Activated CD8-positive, alpha-beta memory T cell treated with anti-CD3 and anti-CD28 coated beads for 36 hours (primary cell): ENCODE measurements around the gene ARMH3. TPM values are rescaled to one million over a fixed set of nuclear protein-coding genes. Genes with fewer than 3 reads are reported as not detected.

Experiments used
- CTCF ChIA-PET: fragments of 350-600 bp; sonication (Branson Sonifier 250); formaldehyde crosslinking; loops from one replicate; lab custom pipeline; 2021; ENCODE audit warnings: antibody characterized with exemption; lab: Charles Lee
- POLR2A ChIA-PET: fragments of 350-600 bp; sonication (Branson Sonifier 250); formaldehyde crosslinking; loops from one replicate; lab custom pipeline; 2021; ENCODE audit warnings: antibody characterized with exemption; lab: Charles Lee
- total RNA-seq, 2 experiments: library from RNA; stranded (reverse); gene quantifications; one replicate each; pipeline ENCODE4 v1.2.3, GENCODE V29; 2021

ARMH3 gene
- total RNA-seq, 2 experiments from 2014 or later, result 19.3 to 23.5 TPM

DNA sequence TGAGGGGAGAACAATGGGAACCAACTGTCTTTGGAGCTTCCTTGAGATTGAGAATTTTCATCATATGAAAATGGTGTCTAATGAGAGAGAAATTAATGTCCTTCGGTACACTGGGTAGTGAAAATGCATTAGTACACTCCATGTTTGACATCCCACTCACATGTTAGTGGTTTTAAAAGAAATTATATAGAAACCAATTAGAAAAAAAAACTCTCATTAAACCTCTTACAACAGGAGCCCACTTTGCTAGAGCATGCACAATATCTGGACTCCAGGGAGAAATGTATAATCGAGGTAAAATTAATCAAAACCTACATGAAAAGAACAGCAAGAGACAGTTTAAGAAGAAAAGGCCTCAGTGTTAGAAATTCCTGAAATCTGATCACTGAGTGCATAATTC is 133.1 kb downstream of the ARMH3 start:
- POLR2A ChIA-PET, result no interaction called here

DNA sequence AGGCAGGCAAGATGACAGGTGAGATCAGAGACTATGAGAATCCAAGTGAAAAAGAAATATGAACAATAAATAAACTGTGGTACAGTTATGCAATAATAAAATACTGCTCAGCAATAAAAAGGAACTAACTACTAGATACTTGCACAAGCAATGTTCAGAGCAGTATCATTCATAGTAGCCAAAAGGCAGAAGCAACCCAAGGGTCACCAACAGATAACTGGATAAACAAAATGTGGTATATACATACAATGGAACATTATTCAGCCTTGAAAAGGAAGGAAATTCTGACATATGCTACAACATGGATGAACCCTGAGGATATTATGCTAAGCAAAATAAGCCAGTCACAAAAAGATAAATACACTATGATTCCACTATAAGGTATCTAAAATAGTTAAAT is 135.4 kb downstream of the ARMH3 start:
- CTCF ChIA-PET, result no interaction called here
- POLR2A ChIA-PET, result no interaction called here

More for the DNA sequence above, 133.1 kb downstream of the ARMH3 start:
- CTCF ChIA-PET, result no interaction called here

DNA sequence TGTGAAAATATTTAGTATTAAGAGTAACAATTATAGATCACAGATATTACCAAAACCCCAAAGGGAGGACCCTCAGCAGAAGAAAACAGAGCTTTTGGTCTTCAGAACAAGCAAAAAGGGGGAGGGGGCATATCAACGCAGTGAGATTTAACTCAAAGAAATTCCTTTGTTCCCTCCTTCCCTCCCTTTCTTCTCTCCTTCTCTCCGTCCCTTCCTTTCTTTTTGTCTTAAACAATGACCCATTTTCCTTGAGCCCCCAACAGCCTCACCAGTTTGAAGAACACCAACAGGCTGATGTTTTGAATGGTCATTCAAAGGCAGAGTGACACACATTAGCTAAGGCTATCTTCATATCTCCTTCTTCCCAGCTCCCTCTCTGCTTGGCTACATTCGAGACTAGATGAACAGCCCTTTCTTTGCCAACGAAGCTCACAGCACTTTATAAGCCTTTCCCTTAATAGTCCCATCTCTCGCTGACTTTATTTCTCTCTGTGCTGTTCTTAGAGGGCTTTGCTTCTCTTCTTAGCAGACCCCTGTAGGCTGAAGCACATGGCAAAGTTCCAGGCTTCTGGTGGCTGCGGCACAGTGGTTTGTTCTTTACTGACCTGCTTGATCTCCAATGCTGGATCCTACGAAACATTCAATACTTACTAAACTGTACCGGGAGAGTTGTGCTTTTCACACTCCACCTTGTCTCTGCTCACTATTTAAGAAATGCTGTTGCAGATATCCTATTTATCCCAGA is 136.8 kb downstream of the ARMH3 start:
- ChIA-PET POLR2A (no interaction called here), CTCF (interaction anchor here (0.6 kb wide), 1 partner anchor 165 kb away, joined by 4 read pairs; no protein-coding TSS in a partner anchor)

DNA sequence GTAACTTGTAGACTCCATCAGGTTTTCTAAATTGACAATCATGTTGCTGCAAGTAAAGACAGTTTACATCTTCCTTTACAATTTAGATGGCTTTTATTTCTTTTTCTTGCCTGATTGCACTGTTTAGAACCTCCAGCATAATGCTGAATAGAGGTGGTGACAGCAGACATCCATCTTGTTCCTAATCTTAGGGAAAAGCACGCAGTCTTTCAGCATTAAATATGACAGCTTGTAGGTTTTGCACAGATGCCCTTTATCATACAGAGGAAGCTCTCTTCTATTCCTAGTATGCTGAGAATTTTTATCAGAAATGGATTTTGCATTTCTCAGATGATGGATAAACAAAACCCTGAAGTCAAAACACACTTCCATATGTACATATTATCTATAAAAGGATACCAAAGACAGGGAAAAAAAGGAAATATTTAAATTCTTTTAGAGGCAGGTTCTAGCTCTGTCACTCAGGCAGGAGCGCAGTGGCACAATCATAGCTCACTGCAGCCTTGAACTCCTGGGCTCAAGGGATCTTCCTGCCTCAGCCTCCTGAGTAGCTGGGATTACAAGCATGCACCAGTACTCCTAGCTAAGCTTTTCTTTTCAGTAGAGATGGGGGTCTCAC is 143.3 kb downstream of the ARMH3 start:
- CTCF ChIA-PET, result interaction anchor here (1.0 to 2.1 kb wide), 3 partner anchors 21 to 97 kb away, joined by 4 to 5 read pairs (median 4); no protein-coding TSS in a partner anchor
- POLR2A ChIA-PET, result no interaction called here

DNA sequence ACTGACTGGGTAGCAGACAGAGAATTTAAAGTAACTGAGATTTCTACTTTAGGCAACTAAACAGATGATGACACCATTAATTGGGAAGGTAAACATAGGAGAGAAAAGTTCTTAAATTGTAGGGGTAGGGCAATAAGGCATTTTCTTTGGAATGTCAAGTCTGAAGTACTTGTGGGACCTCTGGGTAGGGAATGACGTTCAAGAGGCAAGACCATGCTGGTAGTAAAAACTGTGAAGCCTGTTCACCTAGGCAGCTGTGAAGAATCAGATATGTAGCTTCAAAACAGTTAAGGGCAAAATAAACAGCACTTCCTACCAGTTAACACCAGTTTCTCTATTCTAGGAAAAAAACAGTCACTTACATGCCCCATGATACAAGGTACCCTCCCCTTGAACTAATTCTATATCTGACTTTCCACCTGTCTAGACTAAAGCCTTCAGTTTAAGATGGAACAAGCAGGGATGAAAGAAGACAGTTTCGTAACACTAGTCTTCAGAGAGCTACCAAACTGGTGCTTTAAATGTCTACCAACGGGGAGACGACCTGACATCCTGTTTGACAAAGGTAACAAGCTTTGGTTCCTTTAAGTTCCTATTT is 149.3 kb downstream of the ARMH3 start:
- CTCF ChIA-PET, result no interaction called here
- POLR2A ChIA-PET, result no interaction called here

DNA sequence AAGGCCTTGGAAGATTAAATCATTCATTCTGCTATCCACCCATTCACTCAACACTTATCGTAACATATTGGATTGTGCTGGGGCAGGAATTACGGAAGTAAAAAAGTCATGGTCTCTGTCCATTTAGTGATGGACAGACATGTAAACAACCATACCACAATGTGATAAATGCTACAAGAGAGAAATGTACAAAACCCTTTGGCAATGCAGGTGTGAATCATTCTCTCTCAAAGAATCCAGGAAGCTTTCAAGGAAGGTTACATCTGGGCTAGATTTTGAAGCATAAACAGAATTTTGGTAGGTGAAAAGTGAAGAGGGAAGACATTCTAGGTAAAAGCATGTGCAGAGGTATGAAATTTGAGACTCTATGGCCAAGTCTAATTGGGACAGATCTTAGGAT is 150.7 kb downstream of the ARMH3 start:
- ChIA-PET POLR2A (no interaction called here), CTCF (no interaction called here)

DNA sequence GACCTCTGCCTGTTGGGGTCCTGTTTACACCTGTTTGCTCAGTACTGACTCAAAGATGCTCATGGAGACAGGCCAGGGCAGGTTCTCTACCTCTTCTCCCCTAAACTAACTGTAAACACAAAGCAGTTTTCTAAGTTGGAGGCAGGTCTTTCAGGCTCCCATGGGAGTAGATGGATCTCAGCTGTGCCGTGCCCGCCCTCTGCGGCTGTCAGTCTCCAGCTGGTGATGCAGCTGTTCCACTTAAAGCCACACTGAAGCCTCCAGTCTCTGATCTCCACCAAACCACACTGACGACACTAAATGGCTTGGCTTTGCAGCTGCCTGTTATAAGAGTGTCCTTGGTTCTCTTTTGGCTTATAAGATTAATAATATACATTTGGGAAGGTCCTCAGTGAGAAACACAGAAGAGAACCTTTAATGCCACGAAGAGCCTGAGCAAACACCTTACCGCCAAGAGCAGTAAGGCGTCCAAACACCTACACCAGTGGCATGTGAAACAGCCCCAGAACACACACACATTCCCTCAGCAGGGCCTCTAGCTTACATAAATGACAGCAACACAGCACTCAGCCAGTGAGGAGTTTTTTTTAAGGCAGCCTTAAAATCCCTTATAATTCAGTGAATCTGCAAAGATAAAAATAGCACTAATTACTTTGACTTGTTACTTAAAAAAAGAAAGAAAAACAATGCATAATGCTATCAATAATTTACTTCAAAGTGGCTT is 152.0 kb downstream of the ARMH3 start:
- ChIA-PET CTCF (no interaction called here), POLR2A (no interaction called here)

DNA sequence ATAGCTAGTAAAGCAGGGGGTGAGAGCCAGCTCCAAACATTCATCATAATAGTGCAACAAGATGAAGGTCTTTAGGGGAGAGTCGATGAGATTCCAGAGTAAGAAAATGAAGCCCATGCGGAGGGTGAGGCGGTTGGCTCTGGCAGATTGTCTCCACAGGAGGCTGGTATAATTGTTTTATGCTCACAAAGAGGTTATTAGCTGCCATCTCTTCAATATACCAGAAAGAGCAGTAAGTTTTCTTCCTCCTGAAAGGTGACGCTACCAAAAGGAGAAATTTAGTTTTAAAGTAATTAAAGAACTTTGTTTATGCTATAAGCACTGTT is 153.2 kb downstream of the ARMH3 start:
- ChIA-PET CTCF (no interaction called here), POLR2A (no interaction called here)

DNA sequence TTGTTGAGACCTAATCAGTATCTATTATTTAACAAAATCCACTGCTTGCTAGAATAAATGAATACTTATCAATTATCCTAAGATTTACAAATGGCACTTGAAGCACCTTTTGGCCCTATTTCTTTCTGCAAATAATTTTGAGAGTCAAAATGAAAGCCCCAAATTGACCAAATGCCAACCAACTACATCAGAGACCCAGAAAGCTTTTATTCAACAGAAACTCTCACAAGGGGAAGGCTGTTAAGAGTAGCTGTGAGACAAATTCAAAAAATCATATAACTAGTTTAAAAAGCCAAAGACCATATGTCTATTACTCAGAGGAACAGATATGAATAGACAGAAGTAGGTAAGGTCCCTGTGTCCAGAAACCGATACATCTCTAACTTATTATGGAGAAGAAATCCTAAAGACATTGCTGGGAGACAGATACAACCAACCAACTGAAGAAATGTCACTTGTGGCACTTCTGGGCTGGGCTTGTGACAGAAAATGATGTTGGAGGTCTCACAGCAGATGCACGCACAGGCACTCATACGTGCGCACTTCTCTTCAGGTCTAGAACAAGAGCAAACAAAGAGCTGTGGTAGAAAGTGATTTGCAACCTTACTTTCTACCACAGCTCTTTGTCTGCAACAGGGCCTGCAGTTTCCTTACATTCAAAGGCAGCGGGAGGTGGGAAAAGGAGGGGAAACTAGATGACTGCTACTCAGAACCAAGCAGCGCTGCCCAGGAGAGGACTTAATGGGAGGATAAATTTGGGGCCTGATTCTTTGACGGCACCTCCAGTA is 153.7 kb downstream of the ARMH3 start:
- ChIA-PET POLR2A (interaction anchor here (0.6 kb wide), 1 partner anchor 74 kb away, joined by 3 read pairs; no protein-coding TSS in a partner anchor), CTCF (interaction anchor here (0.9 kb wide), 1 partner anchor 171 kb away, joined by 3 read pairs; no protein-coding TSS in a partner anchor)

DNA sequence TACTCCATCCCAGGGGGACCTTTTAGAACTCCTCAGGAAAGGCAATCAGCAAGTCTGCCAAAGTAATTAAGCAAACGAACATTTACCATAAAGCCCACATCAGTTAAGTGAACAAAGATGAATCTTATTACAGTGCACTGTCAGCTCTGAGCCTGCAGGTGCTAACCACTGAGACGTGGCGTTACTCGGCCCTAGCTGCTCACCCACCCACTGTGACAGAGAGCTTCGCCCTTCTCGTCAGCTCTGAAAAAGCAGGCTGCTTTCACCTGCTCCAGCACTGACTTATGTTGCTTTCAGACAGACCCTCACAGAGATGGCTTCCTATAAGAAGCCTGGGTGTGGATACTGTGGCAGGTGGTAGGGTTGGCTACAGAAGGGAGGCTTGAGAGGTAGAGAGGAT is 154.6 kb downstream of the ARMH3 start:
- ChIA-PET CTCF (interaction anchor here (0.9 kb wide), 1 partner anchor 172 kb away, joined by 3 read pairs; no protein-coding TSS in a partner anchor), POLR2A (no interaction called here)

DNA sequence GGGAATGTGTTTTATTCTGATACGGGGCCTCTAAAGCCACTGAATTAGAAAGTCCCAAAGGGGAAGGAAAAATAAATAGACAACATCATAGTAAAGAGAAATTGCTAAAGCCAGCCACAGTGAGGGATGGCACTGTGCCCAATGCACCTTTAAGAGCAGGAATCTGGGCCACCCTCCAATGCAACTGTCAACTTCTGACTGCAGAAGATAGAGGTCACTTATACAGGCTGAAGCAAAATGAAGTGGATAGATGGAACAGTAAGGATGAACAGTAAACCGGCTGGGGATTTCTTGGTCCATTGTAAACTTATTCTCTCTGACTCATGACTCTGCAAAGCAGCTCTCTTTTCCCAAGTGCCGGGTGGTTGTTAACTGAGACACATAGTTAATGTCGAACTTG is 158.3 kb downstream of the ARMH3 start:
- CTCF ChIA-PET, result interaction anchor here (0.7 to 1.2 kb wide), 4 partner anchors 51 to 176 kb away, joined by 3 read pairs; no protein-coding TSS in a partner anchor
- POLR2A ChIA-PET, result no interaction called here

DNA sequence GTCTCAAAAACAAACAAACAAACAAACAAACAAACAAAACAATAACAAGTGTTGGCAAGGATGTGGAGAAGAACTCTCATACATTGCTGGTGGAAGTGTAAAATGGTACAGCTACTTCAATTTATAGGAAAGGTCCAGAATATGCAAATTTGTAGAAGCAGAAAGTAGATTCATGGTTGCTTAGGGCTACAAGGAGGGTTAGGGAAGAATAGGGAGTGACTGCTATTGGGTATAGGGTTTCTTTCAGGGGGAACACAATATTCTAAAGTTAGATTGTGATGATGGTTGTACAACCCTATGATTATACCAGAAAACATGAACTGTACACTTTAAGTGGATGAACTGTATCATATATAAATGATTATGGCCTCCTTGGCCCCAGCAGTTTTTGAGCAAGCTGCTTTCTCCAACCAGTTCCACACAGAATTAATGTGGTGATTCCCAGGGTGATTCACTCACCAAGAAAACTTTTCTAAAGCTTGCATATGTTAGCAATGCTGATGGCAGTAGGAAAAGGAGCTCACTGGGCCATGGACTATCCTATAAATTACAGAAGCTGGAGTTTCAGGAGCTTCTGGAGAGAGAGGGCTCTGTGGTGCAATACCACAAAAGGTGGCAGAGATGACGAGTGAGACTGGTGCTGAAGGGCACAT is 159.6 kb downstream of the ARMH3 start:
- POLR2A ChIA-PET, result no interaction called here
- CTCF ChIA-PET, result interaction anchor here (1.5 kb wide), 1 partner anchor 56 kb away, joined by 3 read pairs; no protein-coding TSS in a partner anchor

DNA sequence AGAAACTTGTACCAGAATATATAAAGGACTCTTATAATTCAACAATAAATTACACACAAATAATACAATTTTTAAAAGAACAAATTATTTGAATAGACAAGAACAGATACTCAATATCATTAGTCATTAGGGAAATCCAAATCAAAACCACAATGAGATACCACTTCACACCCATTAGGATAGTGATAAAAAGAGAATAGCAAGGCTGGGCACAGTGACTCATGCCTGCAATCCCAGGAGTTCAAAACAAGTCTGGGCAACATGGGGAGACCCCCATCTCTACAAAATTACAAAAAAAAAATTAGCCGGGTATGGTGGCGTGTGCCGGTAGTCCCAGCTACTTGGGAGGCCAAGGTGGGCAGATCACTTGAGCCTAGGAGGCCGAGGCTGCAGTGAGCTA is 160.2 kb downstream of the ARMH3 start:
- CTCF ChIA-PET, result interaction anchor here (1.5 kb wide), 1 partner anchor 55 kb away, joined by 3 read pairs; no protein-coding TSS in a partner anchor

DNA sequence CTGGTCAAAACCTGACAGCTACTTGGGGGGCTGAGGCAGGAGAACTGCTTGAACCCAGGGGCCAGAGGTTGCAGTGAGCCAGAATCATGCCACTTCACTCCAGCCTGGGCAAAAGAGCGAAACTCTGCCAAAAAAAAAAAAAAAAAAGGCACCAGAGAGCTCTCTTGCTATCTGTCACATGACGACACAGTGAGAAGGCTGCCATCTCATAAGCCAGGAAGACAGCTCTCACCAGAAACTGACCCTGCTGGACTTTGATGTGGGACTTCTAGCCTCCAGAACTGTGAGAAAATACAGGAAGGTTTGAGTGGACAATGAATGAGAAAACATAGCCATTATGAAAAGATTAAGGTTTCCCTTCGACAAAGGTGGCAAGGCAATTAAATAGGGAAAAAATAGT is 161.2 kb downstream of the ARMH3 start:
- ChIA-PET CTCF (no interaction called here), POLR2A (no interaction called here)

More for the DNA sequence above, 160.2 kb downstream of the ARMH3 start:
- POLR2A ChIA-PET, result no interaction called here

DNA sequence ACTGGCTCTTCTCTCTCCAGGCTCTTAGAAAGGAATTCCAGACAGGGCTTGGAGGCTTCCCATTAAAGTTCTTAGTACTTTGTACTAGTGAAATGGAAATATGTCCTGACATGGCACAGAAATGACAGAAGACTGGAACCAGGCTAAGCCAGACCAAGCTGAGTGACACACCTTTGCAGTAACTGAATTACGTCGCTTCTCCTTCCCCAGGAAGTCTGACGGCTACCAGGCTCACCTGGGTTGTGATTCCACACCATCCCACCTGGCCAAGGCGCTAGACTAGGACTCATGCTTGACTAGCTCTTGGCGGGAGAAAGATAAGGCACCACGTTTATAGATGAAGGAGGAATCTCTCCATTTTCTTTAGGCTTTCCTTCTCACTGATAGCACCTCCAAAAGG is 161.7 kb downstream of the ARMH3 start:
- ChIA-PET POLR2A (no interaction called here), CTCF (no interaction called here)

DNA sequence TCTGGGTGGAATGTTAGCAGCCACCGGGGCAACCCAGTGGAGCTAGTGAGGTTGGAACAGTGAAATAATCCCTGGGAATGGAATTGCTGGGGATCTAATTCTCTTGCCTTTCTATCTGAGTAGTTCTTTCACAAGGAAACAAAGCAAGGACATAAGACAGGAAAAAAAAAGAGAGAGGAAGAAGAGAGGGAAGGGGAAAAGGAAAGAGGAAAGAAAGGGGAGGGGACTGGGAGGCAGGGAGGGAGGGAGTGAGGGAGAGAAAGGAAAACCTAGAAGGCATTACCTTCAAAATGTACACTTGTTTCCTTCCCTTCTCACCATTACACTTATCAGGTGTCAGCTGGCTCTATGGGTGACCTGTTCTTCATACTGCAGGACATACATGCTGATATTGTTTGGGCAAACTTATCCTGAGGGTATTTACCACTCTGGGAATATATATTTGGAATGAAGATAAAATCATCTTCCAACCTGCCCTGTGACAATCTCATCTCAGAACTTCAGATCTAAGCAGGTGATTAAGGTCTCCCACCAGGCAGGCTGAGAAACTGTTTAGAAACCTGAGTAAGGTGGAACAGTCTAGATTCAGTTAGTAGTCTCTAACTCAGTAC is 162.4 kb downstream of the ARMH3 start:
- ChIA-PET CTCF (no interaction called here), POLR2A (no interaction called here)

DNA sequence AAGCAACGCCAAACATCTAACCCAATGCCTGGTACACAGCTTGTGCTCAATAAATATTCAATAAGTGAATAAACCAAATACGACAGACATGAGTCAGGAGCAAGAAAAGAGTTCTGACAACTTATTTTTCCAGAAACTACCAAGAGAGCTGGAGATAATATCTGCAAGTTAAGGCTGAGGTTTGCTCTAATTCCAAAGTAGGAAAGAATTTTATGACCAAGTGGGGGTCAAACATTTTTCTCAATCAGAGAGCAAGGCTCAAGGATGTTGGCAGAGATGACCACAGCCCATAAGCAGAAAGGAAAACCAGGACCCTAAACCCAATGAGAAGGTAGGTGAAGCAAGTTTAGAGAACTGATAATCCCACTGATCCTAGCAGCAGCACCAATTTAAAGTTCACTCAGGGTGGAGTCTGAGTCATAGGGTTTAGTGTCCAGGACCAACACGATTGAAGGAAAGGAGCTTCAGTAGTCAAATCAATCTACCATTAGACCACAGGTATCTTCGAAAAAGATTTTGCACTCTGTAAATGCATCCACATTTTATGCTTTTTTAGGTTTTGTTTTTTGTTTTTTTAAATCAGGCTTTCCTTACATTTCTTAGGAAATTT is 163.1 kb downstream of the ARMH3 start:
- ChIA-PET POLR2A (no interaction called here), CTCF (no interaction called here)
